NCI-H345 (cell line): Measurements from ENCODE around the gene BAZ2B.
A peak's percentile ranks its signal among the peaks of the same experiment; 100 is the strongest.

Experiments used
- DNase-seq: peaks from one replicate; lab custom pipeline; 2025; lab: John Stamatoyannopoulos, UW

BAZ2B gene

DNA sequence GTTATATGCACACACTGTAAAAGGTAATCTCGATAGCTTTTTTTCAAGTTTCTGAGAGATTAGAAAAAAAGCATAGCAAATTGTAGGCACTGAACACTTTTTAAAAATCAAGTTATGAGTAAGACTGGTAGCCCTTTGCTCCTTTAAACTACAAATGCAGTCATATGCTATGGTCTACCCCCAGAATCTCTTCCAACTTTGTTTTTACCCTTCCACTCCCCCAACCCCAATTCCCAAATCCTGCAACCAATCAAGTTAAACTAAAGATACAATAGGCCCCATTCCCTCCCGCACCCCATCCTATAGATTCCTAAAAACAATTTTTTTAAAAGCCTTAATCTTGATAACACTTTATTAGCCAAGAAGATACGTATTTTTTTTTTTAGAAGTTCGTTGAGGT, 752 bp upstream of the BAZ2B start:
- no peak for DNase-seq

DNA sequence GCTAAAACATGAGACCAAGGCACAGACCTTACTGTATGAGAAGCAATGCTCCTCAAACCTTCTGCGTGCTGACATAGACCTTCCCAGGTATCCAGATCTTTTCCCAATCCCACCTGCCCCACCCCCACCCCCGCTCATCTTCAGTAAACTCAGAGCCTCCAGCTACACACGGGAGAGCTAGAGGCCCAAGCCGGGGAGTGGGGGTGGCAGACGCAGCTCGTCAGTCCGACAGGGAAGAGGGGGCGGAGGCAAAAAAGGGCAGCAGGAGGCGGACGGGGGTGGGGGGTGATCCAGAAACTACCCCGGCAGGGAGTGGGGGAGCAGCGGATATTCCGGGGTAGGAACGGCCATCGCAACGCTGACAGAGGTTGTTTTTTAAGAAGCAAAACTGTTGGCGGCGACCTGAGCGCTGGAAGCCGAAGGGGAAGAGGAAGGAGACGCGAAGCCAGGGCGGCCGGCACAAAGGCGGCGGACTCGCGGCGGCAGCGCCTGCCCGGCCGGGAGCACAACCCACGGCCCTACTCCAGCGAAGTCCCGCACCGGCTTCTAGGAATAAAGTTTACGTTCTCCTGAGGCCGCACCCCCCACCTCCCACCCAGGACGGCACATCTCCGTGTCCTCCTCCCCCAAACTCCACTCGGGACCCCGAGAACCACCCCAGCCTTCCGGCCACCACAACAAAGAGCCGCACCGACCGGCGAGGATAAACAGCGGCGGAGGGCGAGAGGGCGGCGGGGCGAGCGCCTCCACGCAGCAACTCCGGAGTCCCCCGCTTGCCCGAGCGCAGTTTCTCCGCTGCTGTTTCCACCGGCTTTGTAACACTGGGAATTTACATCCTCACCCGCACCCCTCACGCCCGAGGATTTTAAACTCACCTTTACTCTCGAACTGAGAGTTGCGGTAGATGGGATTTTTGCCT, 722 bp downstream of the BAZ2B start:
- DNase-seq = peak; percentile 82

DNA sequence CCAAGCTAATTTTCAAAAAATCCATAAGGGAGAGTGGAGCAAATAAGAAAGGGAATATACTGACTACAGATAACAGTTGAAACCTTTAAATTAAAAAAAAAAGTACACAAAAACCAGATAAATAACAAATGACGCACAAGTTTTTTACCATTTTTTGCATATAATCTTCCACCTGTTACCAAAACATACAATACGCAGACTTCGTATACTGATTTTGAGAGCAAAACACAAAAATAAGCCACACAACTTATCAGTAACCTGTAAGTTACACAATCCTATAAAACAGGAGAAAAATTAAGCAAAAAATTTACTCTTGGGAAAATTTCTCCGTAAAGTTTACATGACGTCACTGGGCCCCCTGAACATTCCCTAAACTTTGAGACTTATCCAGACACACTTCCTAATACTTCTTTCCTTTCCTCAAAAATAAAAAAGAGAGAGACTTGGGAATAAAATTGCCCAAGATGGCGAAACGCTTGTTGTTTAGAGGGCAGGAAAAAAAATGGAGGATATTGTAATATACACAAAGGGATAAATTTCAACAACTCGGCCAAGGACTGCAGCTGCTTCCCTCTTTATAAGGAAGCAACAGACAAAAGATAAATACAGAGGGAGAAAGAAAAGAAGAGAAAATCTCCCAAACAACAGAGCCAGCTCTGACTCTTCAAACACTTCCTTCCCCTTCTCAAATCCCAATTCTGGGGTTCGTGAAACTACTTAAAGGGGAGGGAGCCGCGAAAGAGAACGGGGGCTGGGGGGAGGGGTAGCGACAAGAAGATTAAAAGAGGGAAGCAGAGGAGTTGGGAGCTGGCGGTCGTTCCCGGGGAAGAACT, 1.6 kb downstream of the BAZ2B start:
- DNase-seq = peak; percentile 47

DNA sequence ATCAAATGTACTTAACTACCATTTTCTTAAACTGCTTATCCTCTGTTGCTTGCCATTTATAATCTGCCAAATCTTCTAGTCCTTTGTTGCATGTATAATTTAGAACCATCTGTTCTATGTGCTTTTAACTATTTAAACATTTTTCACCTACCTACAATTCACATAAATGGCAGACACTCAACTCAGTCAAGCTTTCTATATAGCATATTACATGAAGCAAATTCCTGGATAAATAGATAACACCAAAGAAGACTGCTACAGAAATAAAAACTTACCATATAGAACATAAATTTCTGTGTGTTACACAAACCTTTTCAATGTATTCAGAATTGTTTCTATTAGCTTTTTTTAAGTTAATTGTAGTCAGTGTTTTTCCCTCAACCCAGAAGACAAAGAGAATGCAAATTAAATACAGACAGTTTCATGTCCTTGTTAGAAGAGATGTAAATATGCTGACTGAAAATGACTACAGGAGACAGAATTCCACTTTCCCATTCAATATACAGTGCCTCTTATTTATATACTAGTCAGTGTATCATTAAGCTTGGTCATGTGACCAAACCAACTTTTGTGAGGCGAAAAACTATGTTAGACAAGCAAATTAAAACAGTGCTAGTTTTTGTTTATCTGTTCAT, 2.6 kb downstream of the BAZ2B start:
- DNase-seq = no peak

DNA sequence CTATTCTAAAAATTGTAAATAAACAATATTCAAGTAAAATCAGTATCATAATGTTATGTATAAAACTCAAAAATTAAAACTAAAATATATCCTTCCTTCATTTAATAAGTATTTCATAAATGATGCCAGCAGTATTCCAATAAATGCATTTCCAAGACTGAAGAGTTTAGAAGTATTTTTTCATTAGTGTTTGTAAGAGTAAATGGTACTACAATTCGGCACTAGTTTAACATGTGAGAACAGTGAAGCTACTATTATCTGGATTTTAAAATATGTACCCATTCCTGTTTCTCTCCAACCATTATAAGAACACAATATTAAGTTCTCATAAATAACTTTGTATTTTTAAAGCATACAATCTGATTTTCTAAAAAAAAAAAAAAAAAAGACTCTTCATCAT, 3.3 kb downstream of the BAZ2B start:
- DNase-seq = no peak

DNA sequence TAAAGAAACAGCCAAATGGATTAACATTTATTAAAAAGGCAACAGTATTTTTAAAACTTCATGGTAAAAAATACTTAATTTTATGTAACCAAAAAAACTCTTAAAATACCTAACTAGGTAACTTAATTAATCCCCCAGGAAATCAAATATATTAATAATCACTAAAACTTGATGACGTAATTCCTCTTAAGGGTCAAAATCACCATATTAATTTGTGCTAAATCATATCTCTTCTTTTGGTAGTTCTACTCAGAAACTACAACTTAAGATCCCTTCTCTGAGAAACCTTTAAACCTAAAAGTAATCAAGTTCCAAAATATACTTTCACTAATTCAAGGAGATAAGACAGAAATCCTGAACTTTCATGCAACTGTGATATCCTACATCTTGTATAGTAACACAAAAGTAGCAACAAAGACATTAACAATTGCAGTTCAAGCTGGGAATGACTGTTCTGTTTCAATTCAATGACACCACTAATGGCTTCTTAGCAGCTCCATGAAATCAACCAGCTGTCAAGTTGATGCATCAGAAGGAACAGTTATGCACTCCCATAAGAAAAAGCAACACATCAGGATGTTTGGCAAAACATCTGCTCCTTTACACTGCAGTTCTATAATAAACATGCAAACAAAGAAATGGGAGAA, 4.0 kb downstream of the BAZ2B start:
- peak; percentile 3 for DNase-seq

DNA sequence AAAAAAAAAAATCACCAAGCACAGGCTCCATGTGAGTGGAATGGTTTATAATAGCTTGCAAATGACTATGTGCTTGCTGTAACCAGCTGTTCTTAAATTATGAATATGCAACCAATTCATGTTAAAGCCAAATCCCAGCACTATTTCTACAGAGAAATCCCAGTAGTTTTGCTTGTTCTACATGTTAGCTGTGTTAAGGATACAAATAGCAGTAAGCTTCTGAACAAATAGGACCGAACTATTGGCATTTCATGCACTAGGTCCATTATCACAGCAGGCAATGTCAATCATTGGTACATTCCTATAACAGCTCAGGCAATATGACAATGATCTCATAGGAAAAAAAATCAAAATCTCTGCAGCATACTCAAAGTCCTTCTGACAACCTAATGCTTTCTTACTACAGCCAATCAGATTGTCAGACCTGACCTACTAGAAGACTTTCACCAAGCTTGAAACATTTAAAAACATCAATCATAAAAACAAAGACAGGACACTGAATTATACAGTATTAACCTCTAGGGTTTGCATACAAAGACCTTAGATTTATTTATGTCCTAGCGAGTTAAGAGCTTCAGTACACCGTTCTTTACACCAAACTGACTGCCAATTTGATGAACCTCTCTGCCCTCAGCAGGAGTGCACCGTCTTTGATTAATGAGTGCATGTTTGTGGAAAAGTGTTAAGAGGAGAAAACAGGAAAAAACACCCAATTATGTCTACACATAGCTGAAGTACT, 6.4 kb downstream of the BAZ2B start:
- DNase-seq = no peak

DNA sequence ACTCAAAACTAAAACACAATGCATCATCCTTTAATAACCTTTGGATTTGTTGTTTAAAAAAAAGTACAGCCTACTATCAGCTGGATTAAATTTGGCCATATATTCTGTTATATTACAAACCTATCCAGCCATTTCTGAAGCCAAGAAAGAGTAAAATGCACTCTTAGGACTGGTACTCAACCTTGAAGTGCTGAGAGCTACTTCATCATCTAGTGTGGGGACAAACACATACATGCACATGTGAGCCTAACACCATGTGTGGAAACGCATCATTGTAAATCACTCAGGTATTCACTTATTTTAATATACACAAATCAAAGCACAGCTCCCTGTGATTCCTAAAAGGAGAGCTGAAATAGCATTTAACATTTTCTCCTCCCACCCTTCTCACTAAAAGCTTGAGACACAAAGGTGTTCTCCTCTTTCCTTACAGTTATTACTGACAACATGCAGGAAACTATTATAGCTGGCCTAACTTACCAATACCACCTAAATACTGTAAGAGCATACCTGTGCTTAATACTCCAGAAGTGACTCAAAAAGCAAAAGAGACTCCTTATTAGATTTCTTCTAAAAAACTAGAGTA, 7.5 kb downstream of the BAZ2B start:
- DNase-seq = no peak

DNA sequence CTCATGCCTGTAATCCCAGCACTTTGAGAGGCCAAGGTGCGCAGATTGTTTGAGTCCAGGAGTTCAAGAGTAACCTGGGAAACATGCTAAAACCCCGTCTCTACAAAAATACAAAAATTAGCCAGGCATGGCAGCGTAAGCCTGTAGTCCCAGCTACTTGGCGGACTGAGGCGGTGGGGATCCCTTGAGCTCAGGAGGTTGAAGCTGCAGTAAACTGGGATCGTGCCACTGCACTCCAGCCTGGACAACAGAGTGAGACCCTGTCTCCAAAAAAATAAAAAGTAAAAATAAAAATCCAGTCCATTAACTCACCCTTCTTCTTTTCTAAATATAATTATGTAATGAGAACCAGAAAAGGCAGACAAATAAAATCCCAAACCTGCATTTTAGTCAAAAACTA, 8.2 kb downstream of the BAZ2B start:
- DNase-seq = no peak

DNA sequence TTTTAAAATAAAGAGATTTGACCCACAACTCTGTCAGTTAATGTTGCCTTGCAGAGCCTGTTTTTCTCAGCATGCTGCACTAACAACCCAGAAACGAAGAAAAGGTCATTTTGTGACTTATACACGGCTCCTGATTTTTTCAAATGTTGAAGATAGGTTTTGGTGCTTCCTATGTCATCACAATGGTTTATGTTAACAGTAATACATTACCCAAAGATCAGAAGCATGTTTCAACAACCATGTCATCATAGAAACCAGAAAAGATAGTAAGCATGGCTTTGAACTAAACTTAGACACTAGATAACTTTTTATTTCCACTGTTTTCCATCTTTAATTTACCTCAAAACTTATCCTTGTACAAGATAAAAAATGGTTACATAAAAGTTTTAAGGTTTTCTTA, 10.1 kb downstream of the BAZ2B start:
- no peak for DNase-seq

DNA sequence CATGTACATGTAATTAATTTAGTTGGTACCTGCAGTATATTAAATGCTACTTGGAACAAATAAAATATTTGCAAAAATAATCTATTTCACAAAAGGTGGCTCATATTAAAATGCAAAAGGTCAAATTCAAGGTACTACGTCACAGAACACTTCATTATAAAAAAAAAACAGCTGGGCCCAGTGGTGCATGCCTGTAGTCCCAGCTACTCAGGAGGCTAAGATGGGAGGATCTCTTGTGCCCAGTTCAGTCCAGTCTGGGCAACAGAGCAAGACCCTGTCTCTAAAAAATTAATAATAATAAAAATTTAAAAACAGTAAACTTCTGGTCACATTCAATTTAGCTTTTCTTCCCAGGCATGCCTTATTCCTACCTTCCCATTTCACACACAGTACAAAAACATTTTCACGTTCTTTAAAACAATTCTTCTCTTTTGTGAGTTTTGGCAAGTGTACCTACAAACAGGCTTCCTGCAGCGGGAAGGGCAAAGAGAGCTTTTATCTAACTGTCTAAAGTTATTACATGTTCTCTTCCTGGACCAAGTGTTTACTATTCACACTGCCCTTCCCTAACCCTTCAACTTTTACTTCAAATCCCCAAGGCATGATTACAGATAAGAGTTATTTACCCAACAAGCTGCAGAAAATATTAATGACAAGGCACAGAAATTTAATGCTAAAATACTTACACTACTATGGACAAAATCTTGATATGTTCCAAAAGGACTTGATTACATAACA, 10.7 kb downstream of the BAZ2B start:
- no peak for DNase-seq

DNA sequence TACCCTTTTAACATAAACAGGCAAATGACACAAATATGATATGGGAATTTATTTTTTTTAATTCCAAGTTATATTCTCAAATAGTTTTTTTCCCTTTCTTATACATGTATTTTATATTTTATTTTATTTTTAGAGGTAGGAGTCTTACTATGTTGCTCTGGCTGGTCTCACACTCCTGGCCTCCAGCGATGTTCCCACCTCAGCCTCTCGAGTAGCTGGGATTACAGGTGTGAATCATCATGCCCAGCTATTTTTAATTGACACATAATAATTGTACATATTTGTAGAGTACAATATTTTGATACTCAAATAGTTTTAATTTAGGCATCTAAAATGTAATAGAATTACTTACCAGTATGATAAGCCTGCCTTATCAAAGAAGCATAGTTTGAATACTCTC, 12.2 kb downstream of the BAZ2B start:
- no peak for DNase-seq

DNA sequence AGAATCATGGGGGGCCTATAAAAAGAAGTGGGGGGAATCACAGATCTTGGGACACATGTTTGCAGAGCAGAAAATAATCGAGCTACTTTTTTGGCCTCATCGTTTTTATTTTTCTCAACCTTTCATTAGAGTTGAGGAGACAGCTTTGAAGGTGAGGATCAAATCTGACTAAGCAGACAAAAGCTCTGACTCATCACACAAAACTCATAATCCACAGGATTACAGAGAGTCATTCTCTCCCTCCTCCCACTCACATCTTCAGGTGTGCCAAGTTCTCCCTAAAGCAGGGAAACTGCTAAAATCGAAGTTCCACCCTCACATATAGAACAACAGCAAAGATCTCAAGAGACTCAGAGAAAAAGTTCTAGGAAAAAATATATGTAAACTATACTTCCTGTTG, 15.6 kb downstream of the BAZ2B start:
- DNase-seq = no peak

DNA sequence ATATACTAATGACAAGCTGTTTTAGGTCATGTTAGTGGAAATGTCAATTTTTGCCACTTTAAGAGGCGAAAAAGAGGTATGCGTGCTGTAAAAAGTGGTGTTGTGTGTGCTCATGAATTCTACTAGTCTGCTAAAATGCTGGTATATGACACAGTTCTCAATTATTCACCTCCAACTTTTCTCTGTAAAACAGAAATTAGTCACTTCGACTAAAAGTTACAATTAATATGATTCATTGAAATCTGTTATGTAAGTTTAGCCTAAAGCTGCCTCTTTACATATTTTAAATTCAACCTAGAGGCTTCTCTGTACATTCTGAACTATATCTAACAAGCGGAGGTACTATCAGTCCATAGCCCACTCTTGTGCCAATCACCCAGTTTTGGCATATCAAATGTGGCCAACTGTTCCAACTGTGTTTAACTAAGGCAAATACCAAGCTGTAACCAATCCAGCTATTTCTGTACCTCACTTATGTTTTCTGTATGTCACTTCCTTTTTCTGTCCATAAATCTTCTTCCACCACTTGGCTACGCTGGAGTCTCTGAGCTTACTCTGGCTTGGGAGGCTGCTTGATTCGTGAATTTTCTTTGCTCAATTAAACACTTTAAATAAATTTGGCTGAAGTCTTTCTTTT, 20.8 kb downstream of the BAZ2B start:
- DNase-seq = no peak

DNA sequence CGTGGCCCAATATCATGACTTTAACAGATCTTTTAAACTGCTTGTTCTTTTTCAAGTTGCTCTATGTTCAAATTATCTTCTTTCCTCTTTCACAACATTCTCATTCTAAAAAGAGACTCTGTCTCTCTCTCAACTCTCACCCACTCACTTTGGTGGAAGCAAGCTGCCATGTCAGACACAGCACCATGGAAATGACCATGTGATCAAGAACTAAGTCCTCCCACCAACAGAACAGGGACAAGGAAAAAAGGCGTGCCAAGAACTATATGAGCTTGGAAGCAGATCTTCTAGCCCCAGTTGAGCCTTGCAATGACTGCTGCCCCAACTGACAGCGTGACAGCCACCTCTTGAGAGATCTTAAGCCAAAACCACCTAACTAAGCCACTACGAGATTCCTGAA, 23.9 kb downstream of the BAZ2B start:
- no peak for DNase-seq

DNA sequence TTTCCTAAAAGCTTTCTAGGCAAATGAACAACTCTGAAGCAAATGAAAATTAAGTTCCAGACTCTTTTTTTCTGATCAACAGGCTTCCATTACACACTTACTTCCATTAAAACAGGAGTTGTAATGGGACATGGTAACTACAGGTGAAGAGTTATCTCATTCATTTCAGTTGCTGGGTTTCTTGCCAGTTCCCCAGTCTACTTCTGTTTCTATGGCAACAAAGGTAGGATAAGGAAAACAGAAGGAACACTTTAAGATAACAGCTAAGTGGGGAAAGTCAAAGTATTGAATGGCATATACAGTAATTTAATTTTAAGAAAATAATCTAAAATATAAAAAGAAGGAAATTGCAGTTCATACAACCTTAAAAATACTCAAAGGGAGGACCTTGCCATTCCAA, 25.1 kb downstream of the BAZ2B start:
- DNase-seq = no peak

DNA sequence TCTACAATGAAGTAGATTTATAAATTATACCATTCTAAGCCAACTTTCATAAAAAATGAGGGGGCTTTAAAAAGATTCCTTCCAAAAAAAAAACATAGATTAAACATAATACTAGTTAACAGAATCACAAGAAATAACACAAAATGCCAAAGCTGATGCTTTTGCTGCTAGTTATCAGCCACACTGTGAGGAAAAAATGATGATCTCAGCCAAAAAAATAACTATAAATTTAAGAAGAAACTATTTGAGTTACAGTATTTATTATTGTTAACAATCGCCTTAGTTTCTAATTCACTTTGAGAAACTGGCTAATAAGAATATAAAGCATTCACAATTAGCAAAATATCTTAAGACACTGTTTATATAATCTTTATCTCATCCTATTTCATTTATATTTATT, 27.1 kb downstream of the BAZ2B start:
- DNase-seq = no peak

DNA sequence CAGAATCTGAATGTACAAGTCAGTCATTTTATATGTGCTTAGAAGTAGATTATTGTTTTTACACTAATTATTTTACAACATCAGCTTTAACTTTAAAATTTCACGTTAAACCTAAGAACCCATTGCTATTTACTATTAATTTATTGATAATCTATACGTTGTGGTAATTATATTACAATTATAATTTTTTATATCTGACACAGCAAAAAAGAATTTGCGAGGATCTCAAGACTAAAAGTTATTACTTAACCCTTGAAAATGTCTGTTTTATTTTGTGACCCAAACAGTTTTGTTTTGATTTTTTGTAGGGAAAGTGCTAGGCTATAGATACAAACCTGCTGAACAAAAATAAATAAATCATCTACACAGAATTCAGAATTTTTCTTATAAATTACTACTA, 30.3 kb downstream of the BAZ2B start:
- DNase-seq = no peak

DNA sequence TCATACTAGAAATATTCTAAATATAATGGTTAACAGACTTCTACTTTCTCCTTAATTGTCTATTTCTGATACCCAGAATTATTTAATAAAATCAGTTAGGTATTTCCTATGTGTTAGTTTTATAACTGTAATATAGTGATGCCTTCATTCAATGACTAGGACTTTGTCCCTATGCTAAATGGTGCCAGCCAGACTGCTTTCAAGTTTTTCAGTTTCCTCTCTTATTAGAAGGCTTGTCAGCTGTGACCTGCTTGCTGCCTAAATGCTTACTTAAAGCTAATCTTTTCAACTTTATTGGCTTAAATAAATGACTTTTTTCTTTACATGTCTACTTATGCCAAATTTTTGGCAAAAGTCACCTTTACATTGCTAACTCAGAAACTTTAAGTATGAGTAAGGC, 30.7 kb downstream of the BAZ2B start:
- no peak for DNase-seq

DNA sequence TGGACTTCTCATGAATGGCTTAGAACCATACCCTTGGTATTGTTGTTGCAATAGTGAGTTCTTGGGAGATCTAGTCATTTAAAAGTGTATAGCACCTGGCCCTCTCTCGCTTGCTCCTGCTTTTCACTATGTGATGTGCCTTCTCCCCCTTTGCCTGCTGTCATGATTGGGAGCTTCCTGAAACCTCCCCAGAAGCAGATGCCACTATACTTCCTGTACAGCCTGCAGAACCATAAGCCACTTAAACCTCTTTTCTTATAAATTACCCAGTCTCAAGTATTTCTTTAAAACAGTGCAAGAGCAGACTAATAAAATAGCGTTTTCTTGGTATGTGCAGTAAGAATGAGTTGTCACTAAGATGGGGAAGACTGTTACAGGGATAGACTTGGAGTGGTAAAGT, 31.6 kb downstream of the BAZ2B start:
- no peak for DNase-seq
